Sigmoid colon (tissue), 7 donors: ENCODE data around the gene MBLAC2. TPM values are rescaled to one million over a fixed set of nuclear protein-coding genes. Genes with fewer than 3 reads are reported as not detected.
A peak's percentile ranks its signal among the peaks of the same experiment; 100 is the strongest.

Experiments used
- DNase-seq: peaks from one replicate; pipeline ENCODE4 v3.0.0-alpha.2; 2019
- H3K27ac ChIP-seq, 4 donors: fragments of 200-600 bp; sonication (generic); one replicate each; pipeline ENCODE4 v1.5.1; 2016 to 2019; ENCODE audit warnings: mild to moderate bottlenecking in 1 of 4
- H3K27me3 ChIP-seq, 3 donors: fragments of 200-600 bp; sonication (generic); one replicate each; pipeline ENCODE4 v1.5.1; 2019; ENCODE audit warnings: mild to moderate bottlenecking in 1 of 3
- H3K36me3 ChIP-seq, 4 donors: fragments of 200-600 bp; sonication (generic); one replicate each; pipeline ENCODE4 v1.5.1; 2016 to 2019
- H3K4me1 ChIP-seq, 4 donors: fragments of 200-600 bp; sonication (generic); one replicate each; pipeline ENCODE4 v1.5.1; 2017 to 2019
- H3K4me3 ChIP-seq, 4 donors: fragments of 200-600 bp; sonication (generic); one replicate each; pipeline ENCODE4 v1.5.1; 2017 to 2019; ENCODE audit warnings: mild to moderate bottlenecking in 2 of 4, moderate library complexity in 1 of 4
- H3K9me3 ChIP-seq, 4 donors: fragments of 200-600 bp in 3 of 4; sonication (generic) in 3 of 4; one replicate each; pipeline versions ENCODE4 v1.5.1 to v1.6.1; 2013 to 2019
- CTCF ChIP-seq, 4 experiments: fragments of 450-650 bp in 3 of 4; fragments of 200-600 bp in 1 of 4; IDR thresholded peaks; one replicate each; pipeline ENCODE4 v1.5.1; 2016 to 2019; ENCODE audit warnings: antibody characterized with exemption in 4 of 4, mild to moderate bottlenecking in 3 of 4, moderate library complexity in 2 of 4
- EP300 ChIP-seq, 4 donors: sonication (generic); formaldehyde crosslinking; IDR thresholded peaks; one replicate each; pipeline ENCODE4 v1.6.1; 2017; ENCODE audit warnings: antibody characterized with exemption in 4 of 4
- POLR2A ChIP-seq, 2 donors: fragments of 450-650 bp; IDR thresholded peaks; one replicate each; pipeline ENCODE4 v1.6.1; 2016; ENCODE audit warnings: antibody characterized with exemption in 2 of 2, mild to moderate bottlenecking in 2 of 2, moderate library complexity in 2 of 2
- POLR2AphosphoS5 ChIP-seq, 4 donors: sonication (generic); formaldehyde crosslinking; IDR thresholded peaks; one replicate each; pipeline ENCODE4 v1.6.1; 2017; ENCODE audit warnings: antibody characterized with exemption in 4 of 4
- WGBS, 2 donors: extraction: QIAGEN DNeasy Blood & Tissue Kit; methylation state at CpG; one replicate each; pipeline ENCODE4 v1.1.7; 2013; 5-methylcytosine and 5-hydroxymethylcytosine counted together
- intact Hi-C: fragments of 100-400 bp; cut with DNase I; formaldehyde crosslinking; loops from one replicate; pipeline ENCODE4 v1.15.1; 2023
- polyA plus RNA-seq, 3 donors: library from polyadenylated mRNA; stranded (reverse); fragments of 200-250 nt; gene quantifications; one replicate each; pipeline ENCODE4 v1.2.3, GENCODE V29; 2013
- total RNA-seq, 4 donors: library from RNA; depleted of rRNA; stranded (reverse); fragments of >200 nt; gene quantifications; one replicate each; pipeline ENCODE4 v1.1.0, GENCODE V29; 2016
- donor health status: healthy with polysubstance abuse.
- donor health status: Bipolar disorder and iron deficiency.
- donor health status: healthy.

The MBLAC2 gene
- total and polyA plus RNA-seq, 7 donors: 0.92 to 7.1 (median 4.9) TPM

- peaks cover 0 to 28% (median 23%) of the 10 kb centered on the region in 4 donors for H3K4me1 ChIP-seq
- no peak for DNase-seq
- peak overlapping the region; percentile 77 to 83 (median 80) for H3K27ac ChIP-seq
- no peaks in the 10 kb centered on the region for H3K9me3 ChIP-seq
- H3K27me3 ChIP-seq: no peaks in the 10 kb centered on the region
- H3K4me3 ChIP-seq: peak overlapping the region; percentile 70 to 85 (median 80)
- intact Hi-C loops: loop anchor here (1.0 to 2.0 kb wide), 3 partner anchors 33 to 63 kb away; partner anchors contain the start of gene LYSMD3
- H3K36me3 ChIP-seq: no peaks in the 10 kb centered on the region
- WGBS, 2 donors: 0 to 1% methylated on average over 56 of the region's 56 CpGs
- TF ChIP-seq EP300 (IDR thresholded peaks at IDR 0.05) (no peak), POLR2A (IDR thresholded peaks at IDR 0.05) (no peak), POLR2AphosphoS5 (IDR thresholded peaks at IDR 0.05) (no peak), CTCF (IDR thresholded peaks at IDR 0.05) (no peak)
Measured at GRCh38 chr5:90473396-90474234, 956 bp downstream of the MBLAC2 start.

- TF ChIP-seq EP300 (IDR thresholded peaks at IDR 0.05) (no peak), CTCF (IDR thresholded peaks at IDR 0.05) (no peak), POLR2A (IDR thresholded peaks at IDR 0.05) (no peak), POLR2AphosphoS5 (IDR thresholded peaks at IDR 0.05) (no peak)
- 21 to 41% methylated on average over 9 of the region's 9 CpGs for WGBS, 2 donors
- Histone ChIP-seq H3K4me3 (peak overlapping the region; percentile 70 to 85 (median 80)), H3K9me3 (no peaks in the 10 kb centered on the region), H3K36me3 (no peaks in the 10 kb centered on the region), H3K4me1 (peaks cover 0 to 28% (median 23%) of the 10 kb centered on the region in 4 donors), H3K27ac (no peak overlapping the region), H3K27me3 (no peaks in the 10 kb centered on the region)
- intact Hi-C loops: no loop called here
- DNase-seq: no peak
Measured at GRCh38 chr5:90472783-90473395, 1.7 kb downstream of the MBLAC2 start.

DNA sequence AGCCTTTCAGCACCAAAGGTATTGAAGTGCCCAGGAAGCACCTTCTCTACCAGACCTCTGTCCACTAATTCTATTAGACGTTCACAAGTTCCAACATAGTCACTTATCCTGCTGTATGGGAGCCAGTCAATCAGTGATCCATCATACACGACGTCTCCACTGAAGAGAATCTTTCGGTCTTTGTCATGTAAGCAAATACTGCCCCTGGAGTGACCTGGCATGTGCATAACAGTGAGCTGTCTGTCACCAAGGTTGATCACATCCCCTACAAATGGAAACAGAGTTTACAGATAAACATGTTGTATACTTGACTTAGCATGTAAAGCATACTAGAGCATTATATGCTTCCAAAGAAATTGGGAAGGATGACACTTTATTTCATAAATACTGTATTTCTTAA lies 13.3 kb downstream of the MBLAC2 start:
- WGBS, 2 donors: 88 to 89% methylated on average over 4 of the region's 4 CpGs
- Histone ChIP-seq H3K27me3 (no peaks in the 10 kb centered on the region), H3K4me1 (no peaks in the 10 kb centered on the region), H3K4me3 (no peak overlapping the region), H3K36me3 (peaks cover 0 to 6% (median 2%) of the 10 kb centered on the region in 4 donors), H3K27ac (no peak overlapping the region), H3K9me3 (no peaks in the 10 kb centered on the region)
- DNase-seq: no peak
- TF ChIP-seq POLR2AphosphoS5 (IDR thresholded peaks at IDR 0.05) (no peak), EP300 (IDR thresholded peaks at IDR 0.05) (no peak), CTCF (IDR thresholded peaks at IDR 0.05) (no peak), POLR2A (IDR thresholded peaks at IDR 0.05) (no peak)
- intact Hi-C loops: no loop called here

DNA sequence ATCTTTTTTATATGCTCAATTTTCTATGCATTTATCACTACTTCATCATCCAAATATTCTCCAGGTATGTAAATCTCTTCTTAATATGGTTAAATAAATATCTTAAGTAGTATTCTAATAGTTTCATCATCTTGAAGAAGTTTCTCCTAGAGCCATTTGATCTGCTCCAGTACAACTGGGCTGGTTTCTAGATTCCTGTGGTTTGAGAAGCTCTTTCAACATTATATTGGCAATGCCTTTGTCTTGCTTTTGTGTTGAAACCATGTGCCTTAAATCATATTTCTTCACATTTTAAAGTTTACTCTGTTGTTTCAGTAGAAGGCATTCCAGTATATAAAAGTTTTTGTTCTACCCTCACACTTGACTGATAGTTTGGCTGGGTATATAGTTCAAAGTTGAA lies 27.6 kb downstream of the MBLAC2 start:
- no peaks in the 10 kb centered on the region for H3K36me3 ChIP-seq
- no peak overlapping the region for H3K27ac ChIP-seq
- H3K4me1 ChIP-seq: no peaks in the 10 kb centered on the region
- H3K27me3 ChIP-seq: no peaks in the 10 kb centered on the region
- H3K9me3 ChIP-seq: no peaks in the 10 kb centered on the region
- no peak for DNase-seq
- intact Hi-C loops: no loop called here
- H3K4me3 ChIP-seq: no peak overlapping the region
- no peak for TF ChIP-seq EP300 (IDR thresholded peaks at IDR 0.05)
- no peak for TF ChIP-seq CTCF (IDR thresholded peaks at IDR 0.05)
